ENCODE measurements around the gene DNAH17. TPM values are rescaled to one million over a fixed set of nuclear protein-coding genes. Genes with fewer than 3 reads are reported as not detected.
A peak's percentile ranks its signal among the peaks of the same experiment; 100 is the strongest.

The DNAH17 gene
- total RNA-seq, 4 donors from 2014 or later, result under 0.01 TPM; not detected in 3

GRCh38 chr17:78442648-78443218 lies 134.5 kb downstream of the DNAH17 start:
- Histone ChIP-seq H3K27ac (no peak overlapping the region), H3K4me1 (no peaks in the 10 kb centered on the region), H3K27me3 (no peaks in the 10 kb centered on the region), H3K9me3 (no peaks in the 10 kb centered on the region), H3K4me3 (no peak overlapping the region), H3K36me3 (no peaks in the 10 kb centered on the region)
- peak in 2 of 3 donors; percentile 14 to 37 for TF ChIP-seq POLR2AphosphoS5 (IDR thresholded peaks at IDR 0.05)
- no peak for TF ChIP-seq CTCF (IDR thresholded peaks at IDR 0.05)
- peak; percentile 39 for TF ChIP-seq EP300 (IDR thresholded peaks at IDR 0.05; ENCODE audit: low read depth)
- DNase-seq, result peak; percentile 64
- intact Hi-C loops (cut with DNase I; ENCODE audit: low total_unique reads), result no loop called here
- in situ Hi-C loops (cut with MboI; ENCODE audit: low pct_ligation_motif_present in 1 of 4, low pct_unique_long_range_greater_than_20kb in 1 of 4, low sequenced_read_pairs in 3 of 4), result loop anchor here in 1 of 4 donors (25.0 kb wide), 1 partner anchor 355 kb away; no protein-coding TSS in a partner anchor
- WGBS, 2 donors (ENCODE audit: low coverage in 1 of 2), result 65 to 100% methylated on average over 1 to 19 of the region's 19 CpGs

- in situ Hi-C loops (cut with MboI; ENCODE audit: low pct_ligation_motif_present in 1 of 4, low pct_unique_long_range_greater_than_20kb in 1 of 4, low sequenced_read_pairs in 3 of 4), result loop anchor here in 1 of 4 donors (25.0 kb wide), 1 partner anchor 354 kb away; no protein-coding TSS in a partner anchor
- H3K36me3 ChIP-seq, result no peaks in the 10 kb centered on the region
- intact Hi-C loops (cut with DNase I; ENCODE audit: low total_unique reads), result no loop called here
Observed at GRCh38 chr17:78441271-78441971, 135.8 kb downstream of the DNAH17 start.

GRCh38 chr17:78438694-78439325 lies 138.4 kb downstream of the DNAH17 start:
- no peak overlapping the region for H3K4me3 ChIP-seq
- in situ Hi-C loops (cut with MboI; ENCODE audit: low pct_ligation_motif_present in 1 of 4, low pct_unique_long_range_greater_than_20kb in 1 of 4, low sequenced_read_pairs in 3 of 4), result loop anchor here in 1 of 4 donors (25.0 kb wide), 1 partner anchor 352 kb away; no protein-coding TSS in a partner anchor
- H3K36me3 ChIP-seq, result no peaks in the 10 kb centered on the region
- no peaks in the 10 kb centered on the region for H3K9me3 ChIP-seq
- intact Hi-C loops (cut with DNase I; ENCODE audit: low total_unique reads), result no loop called here
- peaks cover 8% of the 10 kb centered on the region for H3K27me3 ChIP-seq
- no peak for DNase-seq
- 75 to 85% methylated on average over 2 to 16 of the region's 16 CpGs for WGBS, 2 donors (ENCODE audit: low coverage in 1 of 2)
- no peak for TF ChIP-seq EP300 (IDR thresholded peaks at IDR 0.05; ENCODE audit: low read depth)
- TF ChIP-seq POLR2A (IDR thresholded peaks at IDR 0.05), result no peak
- no peak for TF ChIP-seq POLR2AphosphoS5 (IDR thresholded peaks at IDR 0.05)
- no peak for TF ChIP-seq CTCF (IDR thresholded peaks at IDR 0.05)
- H3K27ac ChIP-seq, result no peak overlapping the region
- no peaks in the 10 kb centered on the region for H3K4me1 ChIP-seq

More at GRCh38 chr17:78441271-78441971, 135.8 kb downstream of the DNAH17 start:
- no peaks in the 10 kb centered on the region for H3K9me3 ChIP-seq
- no peaks in the 10 kb centered on the region for H3K4me1 ChIP-seq
- 50% methylated on average over 11 of the region's 12 CpGs; no CpG with 5 or more reads in 1 of the 2 donors for WGBS, 2 donors (ENCODE audit: low coverage in 1 of 2)
- DNase-seq, result no peak
- TF ChIP-seq CTCF (IDR thresholded peaks at IDR 0.05), result no peak
- no peak for TF ChIP-seq POLR2AphosphoS5 (IDR thresholded peaks at IDR 0.05)
- TF ChIP-seq POLR2A (IDR thresholded peaks at IDR 0.05), result no peak
- TF ChIP-seq EP300 (IDR thresholded peaks at IDR 0.05; ENCODE audit: low read depth), result no peak
- H3K27me3 ChIP-seq, result peaks cover 8% of the 10 kb centered on the region
- no peak overlapping the region for H3K4me3 ChIP-seq
- H3K27ac ChIP-seq, result no peak overlapping the region

GRCh38 chr17:78438271-78438691 lies 138.9 kb downstream of the DNAH17 start:
- Histone ChIP-seq H3K27ac (no peak overlapping the region), H3K27me3 (peaks cover 8% of the 10 kb centered on the region), H3K4me3 (no peak overlapping the region), H3K36me3 (no peaks in the 10 kb centered on the region), H3K4me1 (no peaks in the 10 kb centered on the region), H3K9me3 (no peaks in the 10 kb centered on the region)
- intact Hi-C loops (cut with DNase I; ENCODE audit: low total_unique reads), result no loop called here
- TF ChIP-seq POLR2AphosphoS5 (IDR thresholded peaks at IDR 0.05), result no peak
- TF ChIP-seq EP300 (IDR thresholded peaks at IDR 0.05; ENCODE audit: low read depth), result no peak
- TF ChIP-seq POLR2A (IDR thresholded peaks at IDR 0.05), result no peak
- no peak for TF ChIP-seq CTCF (IDR thresholded peaks at IDR 0.05)
- WGBS, 2 donors (ENCODE audit: low coverage in 1 of 2), result 95 to 96% methylated on average over 4 to 10 of the region's 10 CpGs
- no peak for DNase-seq
- in situ Hi-C loops (cut with MboI; ENCODE audit: low pct_ligation_motif_present in 1 of 4, low pct_unique_long_range_greater_than_20kb in 1 of 4, low sequenced_read_pairs in 3 of 4), result loop anchor here in 1 of 4 donors (25.0 kb wide), 1 partner anchor 351 kb away; no protein-coding TSS in a partner anchor

All from transverse colon (tissue), 4 donors.